Measurements from ENCODE around the gene MTMR4.
"Not testable (repeated sequence)": the region's sequence is repeated elsewhere in the genome, so short reads cannot be mapped to it uniquely, and the experiment has no call there.

The MTMR4 gene

DNA sequence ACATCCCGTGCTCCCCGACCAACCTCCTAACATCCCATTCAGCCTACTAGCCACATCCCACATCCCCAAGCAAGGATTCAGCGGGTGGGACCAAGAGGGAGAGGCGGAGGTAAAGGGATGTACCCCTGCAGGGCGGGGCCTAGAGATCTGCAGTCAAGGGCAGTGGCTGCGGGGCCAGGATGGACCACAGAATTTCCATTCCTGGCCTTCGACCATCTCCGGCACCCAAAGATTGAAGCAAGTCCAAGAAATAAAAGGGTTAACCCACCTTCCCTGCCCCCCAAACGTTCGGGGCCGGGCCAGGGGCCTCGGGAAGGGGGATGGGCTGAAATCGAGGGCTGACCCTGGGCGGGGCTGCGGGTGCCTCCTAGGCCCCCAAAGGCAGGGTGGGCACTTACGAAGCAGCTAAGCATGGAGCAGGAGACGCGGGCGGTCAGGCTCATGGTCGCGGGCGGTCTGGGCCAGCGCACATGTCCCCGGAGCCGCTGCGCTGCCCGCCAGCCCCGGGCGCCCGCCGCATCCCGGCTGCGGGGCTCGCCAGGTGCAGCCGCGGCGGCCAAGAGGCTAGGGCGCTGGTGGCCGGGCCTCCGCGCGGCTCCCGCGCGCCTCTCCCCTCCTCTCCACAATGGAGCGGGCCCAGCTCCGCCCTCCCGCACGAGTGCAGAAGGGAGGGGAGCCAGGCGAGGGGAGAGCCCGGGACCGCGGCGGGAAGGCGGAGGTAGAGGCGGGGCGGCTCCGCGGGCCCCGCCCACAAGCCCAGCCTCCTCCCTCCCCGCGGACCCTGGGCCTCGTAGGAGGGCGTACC, at the start of gene MTMR4:
Gene MTMR4 (minus strand): TSS at position 674 of the 805 bp plus-strand sequence. CDS start 231 bp downstream, at position 443.
- FAIRE-seq, result peak; percentile 85
- DNase-seq (ENCODE audit: low spot score), result peak; percentile 97

DNA sequence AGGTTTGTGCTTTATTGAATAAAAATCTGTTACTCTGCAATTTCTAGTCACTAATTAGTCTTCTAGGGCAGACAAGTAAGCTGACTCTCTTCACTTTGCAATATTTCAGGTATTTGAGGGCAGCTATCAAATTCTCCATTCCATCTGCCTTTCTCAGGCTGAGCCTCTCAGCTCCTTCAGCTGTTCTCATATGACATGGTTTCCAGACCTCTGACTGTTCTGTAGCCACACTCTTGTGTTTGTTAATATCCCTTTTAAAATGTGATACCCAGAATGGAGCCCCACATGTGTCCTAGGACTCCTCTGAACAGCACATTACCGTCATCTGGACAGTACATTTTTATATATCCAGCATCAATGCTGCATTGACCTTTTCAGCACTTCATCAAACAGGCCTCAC, 46.1 kb upstream of the MTMR4 start:
- DNase-seq (ENCODE audit: low spot score) (no peak), FAIRE-seq (no peak)

DNA sequence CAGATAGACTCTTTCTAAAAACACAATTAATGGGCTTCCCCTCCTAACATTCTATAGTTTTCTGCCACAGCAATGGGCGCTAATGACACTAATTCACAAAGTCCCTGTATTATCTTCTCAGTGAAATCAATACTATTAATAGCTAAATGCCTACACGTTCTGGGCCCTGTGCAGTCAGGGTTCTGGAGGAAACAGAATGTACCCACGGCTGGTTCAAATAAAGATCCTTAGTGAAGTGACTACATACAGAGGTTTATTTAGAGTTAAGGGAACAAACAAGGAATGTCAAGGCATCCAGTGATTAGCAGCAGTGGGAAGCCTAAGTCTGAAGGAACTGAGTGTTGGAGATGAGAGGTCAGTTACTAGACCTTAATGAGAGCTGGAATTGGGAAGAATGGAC, 43.5 kb upstream of the MTMR4 start:
- FAIRE-seq, result no peak

DNA sequence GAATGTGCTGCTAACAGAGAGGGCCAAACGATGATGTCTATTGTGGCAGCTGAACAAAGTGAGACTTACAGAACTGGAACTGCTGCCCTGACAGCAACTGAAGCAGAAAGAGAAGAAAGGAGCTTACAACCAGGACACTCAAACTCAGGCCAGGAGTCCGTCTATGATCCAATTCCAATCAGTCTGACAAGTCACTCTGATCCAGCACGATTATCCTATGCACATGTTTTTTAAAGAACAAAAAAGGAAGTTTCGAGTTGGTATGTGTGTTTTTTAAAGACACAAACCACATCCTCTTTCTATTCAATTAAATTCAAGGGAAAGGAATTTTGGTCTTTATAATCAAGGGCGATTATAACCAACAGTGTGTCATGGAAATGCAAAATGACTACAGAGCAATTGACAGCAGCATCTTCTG, 42.4 kb upstream of the MTMR4 start:
- DNase-seq (ENCODE audit: low spot score), result no peak
- no peak for FAIRE-seq

More for the DNA sequence above, 43.5 kb upstream of the MTMR4 start:
- no peak for DNase-seq (ENCODE audit: low spot score)

DNA sequence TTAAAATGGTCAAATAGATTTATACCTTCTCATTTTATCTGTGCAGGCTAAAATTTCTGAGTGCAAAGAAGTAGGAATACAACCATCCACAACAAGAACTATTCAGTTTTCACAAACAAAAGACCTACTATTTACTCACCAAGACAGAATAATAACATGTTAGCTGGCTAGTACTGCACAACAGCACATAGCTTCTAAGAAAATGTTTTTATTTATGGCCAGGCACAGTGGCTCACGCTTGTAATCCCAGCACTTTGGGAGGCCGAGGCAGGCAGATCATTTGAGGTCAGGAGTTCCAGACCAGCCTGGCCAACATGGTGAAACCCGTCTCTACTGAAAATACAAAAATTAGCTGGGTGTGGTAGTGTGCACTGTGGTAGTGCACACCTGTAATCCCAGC, 40.7 kb upstream of the MTMR4 start:
- not testable (repeated sequence) for FAIRE-seq; DNase-seq (ENCODE audit: low spot score)

DNA sequence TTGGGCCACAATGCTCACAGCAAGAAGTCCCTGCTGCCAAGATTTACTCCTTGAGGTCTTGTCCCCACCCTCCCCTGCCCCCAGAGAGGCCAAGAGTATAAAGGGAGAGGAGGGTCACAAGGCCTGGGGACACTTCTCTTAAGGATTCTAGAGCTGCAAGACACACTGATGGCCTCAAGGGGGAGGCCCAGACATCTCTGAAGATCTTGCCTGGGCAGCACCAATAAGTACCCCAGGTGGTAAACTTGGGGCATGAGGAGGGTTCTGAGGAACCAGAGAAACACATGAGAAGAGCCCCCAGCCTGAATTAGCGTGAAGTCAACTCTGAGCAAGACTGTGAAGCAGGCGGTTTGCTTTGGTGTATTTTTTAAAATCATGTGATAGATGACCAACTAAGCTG, 26.8 kb upstream of the MTMR4 start:
- FAIRE-seq, result no peak
- no peak for DNase-seq (ENCODE audit: low spot score)

DNA sequence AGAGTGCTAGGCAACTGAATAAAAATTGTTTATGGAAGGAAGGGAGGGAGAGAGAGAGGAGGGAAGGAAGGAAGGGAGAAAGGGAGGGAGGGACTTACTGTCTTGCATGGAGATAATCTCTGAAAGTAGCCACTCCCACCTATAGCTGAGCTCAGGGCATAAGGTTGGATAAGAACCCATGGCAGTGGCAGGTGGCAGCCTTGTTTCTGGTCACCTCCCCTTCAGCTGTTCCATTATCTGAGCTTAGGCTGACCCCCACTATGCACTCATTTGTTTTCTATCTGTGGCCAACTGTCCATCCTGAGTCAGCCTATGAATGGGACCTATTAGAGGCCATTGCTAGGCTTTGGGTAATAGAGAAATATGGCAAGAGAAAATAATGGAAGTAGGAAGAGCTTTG, 25.3 kb upstream of the MTMR4 start:
- FAIRE-seq (no peak), DNase-seq (ENCODE audit: low spot score) (no peak)

DNA sequence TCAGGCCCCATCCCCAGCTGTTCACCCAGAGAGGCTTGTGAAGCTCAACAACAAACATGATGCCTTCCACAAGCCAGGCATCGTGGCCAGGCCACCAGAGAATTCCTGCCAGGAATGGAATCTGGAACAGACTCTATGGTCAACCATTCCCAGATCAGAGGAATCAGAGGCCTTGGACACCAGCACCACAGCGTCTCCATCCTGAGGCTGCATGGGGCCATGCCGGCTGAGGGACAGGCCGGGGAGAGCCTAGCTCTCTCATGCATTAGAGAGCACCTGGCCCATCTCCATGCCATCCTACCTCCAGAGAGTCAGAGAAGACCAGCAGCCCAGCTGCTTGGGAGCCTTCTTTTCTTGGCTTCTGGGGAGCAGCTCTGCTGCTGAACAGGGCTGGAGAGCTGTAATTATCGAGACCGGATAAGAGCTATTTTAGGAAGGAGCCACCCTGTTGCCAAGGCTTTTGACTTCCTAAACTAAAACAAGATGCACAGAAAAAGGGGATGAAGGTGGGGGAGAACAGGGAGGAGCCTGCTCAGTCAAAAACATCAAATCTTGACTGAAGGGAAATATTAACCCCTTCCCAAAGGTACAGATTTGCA, 24.5 kb upstream of the MTMR4 start:
- no peak for FAIRE-seq
- DNase-seq (ENCODE audit: low spot score), result no peak

DNA sequence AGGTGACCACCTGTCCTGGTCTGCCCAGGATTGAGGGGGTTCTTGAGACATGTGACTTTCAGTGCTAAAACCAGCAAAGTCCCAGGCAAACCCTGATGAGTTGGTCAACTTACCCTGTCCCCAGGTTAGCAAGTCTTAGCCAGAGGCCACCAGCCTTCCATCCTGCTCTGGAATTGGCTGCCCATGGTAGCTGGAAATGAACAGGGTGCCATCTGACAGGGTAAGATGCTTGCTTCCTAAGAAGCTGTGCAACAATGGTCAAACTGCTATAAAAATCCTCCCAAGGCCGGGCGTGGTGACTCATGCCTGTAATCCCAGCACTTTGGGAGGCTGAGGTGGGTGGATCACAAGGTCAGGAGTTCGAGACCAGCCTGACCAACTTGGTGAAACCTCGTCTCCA, 22.8 kb upstream of the MTMR4 start:
- peak; percentile 75 for FAIRE-seq
- DNase-seq (ENCODE audit: low spot score), result no peak

DNA sequence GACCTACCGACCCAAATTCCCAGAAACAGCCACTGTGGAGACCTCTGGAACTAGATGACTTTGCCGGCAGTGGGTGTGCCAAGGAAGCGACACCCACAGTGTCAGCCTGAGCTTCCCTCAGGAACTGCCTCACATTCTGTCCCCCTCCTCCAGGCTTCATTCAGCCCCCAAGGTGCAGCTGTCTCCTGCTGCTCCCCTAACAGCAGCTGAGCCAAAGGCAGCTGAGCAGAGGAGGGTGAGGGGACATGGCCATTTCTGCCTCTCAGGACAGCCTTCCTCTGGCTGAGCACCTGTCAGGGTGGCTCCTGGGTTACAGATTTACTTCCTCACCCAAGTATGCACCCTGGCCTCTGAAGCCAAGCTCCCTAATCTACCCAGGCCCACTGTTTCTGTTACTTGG, 22.1 kb upstream of the MTMR4 start:
- no peak for FAIRE-seq
- no peak for DNase-seq (ENCODE audit: low spot score)

DNA sequence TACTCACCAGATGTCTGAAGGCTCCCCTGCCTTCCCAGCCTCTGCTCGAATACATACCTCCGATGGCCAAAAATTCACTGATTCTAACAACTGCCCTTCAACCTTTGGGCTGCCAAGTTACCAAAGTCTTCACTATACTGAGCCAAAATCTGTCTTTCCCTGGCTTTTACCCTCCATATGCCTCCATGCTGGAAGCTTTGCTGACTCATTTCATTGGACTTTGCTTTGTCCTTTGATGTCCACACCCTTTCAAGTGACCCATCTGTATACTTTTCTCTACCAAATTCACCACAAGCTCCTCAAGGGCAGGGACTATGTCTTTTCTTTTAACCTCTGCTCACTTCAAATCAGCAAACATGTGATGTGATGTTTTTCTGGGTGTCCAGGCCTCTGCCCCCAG, 21.0 kb upstream of the MTMR4 start:
- FAIRE-seq (no peak), DNase-seq (ENCODE audit: low spot score) (peak; percentile 70)

DNA sequence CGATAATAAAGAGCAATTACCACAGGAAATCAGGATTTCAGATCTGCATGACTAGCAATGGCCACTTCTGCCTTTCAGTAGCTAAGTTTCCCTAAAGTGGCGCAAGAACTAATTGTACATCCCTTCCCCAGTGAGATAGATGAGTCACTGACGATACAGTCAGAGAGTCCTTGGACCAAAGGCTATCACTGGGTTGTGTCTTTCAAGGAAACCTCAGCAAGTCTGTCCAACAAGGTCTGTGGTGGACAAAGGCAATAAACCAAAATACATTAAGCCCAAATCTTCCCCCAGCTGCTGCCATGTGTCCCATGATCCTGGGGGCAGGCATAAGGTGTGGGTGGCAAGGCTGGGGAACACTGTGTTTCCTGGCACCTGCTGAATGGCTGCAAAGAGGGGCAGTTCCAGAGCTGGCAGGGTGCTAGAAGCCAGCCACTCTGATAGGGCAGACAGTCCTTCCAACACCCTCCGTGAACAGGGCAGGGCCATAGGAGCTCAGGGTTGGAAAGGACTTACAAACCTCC, 20.5 kb upstream of the MTMR4 start:
- DNase-seq (ENCODE audit: low spot score) (peak; percentile 65), FAIRE-seq (peak; percentile 93)

DNA sequence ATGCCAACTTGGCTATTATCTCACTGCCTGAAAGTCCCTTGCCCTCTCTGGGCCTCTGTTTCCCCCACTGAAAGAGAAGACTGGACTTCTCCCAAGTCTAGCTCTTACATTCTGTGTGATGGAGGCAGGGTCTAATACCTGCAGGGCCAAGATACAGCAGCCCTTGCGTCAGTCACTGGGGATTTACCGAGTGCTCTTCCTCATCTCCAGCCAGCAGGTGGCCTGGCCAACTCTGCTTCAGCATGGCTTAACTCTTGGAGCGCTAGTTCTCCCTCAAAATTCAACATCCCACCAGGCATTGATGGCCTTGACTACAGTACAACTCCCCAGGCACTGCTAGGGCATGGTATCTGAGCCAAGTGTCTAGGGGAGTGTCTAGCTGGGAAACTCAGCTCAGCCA, 19.9 kb upstream of the MTMR4 start:
- no peak for FAIRE-seq

DNA sequence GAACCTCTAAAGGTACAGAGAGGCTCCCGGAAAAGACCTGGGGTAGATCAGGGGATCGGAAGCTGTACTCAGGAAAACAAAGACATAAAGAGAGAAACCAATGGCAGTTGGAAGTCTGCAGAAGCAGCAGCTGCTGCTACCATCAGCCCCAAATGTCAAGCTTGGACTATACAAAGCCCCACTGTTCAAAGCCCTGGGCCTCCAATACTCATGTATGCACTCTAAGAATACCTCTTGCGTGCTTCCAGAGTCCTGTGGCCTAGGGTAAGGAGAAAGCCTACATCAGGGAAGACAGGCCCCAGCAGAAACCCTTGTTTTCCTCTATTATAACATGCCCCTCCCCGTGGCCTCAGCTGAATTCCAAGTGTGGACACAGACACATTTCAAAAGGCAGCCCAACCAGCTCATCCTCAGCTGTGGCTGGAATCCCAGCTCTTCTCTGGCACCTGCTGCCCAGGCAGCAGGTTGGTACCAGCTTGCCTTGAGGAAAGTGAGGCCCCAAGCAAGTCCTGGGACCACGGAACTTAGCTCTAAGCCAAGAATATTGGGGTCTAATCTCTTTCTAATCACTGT, 19.3 kb upstream of the MTMR4 start:
- FAIRE-seq, result no peak
- DNase-seq (ENCODE audit: low spot score), result no peak

More for the DNA sequence above, 19.9 kb upstream of the MTMR4 start:
- no peak for DNase-seq (ENCODE audit: low spot score)

DNA sequence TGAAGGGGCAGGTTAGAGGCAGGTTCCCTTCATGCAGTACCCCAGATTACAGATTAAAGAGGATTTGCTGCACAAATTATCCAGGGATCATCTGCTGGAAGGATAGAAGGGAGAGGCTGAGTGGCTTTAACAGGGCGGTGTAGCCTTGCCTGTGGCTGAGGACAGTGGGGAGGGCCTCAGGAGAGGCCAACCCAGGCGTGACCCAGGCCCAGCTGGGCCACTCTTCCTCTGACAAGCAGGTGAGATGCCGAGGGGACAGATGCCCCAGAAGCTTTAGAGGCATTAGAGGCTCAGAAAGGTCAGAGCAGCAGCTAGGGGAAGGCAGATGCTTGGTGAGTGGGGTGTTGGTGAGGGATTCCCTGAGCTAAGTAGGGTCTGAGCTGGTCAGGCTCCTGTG, 18.1 kb upstream of the MTMR4 start:
- no peak for FAIRE-seq
- DNase-seq (ENCODE audit: low spot score), result no peak

DNA sequence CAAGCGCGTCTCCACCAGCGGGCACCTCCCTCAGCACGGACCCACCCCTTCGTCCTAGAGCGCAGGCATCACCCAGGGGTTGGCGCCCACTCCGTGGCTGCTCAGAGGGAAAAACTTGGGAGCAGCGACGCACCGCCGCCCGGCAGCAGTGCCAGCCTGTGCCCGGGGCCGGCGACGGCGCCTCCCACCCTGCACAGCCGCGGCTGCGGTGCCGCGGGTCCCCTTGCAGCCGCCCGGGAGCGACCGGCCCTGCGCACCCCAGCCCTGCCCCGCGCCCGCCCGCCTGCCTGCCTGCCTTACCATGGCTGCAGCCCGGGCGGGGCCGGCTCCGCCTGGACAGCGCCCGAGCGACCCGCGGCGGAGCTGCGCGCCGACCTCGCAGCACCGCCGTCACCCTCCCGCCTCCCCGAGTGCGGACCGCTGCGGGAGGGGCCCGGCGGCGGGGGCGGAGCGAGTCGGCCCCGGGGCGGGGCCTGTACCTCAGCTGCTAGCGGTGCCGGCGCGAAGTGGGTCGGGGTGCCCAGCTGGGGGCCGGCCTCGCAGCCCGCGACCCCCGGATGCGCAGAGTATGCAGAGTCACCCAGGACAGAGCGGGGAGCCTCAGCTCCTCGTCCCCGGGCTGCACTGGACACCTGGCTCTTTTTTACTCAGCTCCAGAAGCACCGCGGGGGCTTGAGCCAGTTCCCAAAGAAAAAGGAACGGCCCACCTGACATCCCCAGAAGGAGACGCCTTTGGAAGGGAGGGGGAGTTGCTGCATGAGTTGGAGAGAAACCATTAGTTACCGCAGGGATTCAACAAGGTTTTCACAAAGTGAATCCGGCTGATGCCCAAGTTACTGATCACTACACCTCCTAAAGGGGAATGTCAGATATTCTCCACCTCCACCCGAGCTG, 17.5 kb upstream of the MTMR4 start:
- no peak for FAIRE-seq
- peak; percentile 73 for DNase-seq (ENCODE audit: low spot score)

DNA sequence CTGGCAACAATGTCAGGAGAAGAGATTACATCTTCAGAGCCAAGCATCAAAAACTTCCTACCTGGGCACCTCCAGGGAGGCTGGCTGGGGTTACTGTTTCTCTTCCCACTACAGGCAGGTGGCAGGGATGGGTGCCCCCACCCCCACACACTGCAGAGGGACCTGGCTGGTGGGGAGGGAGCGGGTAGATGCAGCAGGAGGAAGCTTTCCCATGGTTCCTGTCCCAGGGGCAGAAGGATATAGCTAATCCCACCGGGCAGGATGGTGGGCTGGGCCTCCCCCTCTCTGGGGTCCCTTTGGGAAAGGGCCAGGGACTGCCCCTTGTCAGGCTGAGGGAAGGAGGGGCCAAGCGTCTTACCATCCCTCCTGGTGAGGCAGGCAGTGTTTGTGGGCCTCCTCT, 16.7 kb upstream of the MTMR4 start:
- FAIRE-seq (no peak), DNase-seq (ENCODE audit: low spot score) (no peak)

DNA sequence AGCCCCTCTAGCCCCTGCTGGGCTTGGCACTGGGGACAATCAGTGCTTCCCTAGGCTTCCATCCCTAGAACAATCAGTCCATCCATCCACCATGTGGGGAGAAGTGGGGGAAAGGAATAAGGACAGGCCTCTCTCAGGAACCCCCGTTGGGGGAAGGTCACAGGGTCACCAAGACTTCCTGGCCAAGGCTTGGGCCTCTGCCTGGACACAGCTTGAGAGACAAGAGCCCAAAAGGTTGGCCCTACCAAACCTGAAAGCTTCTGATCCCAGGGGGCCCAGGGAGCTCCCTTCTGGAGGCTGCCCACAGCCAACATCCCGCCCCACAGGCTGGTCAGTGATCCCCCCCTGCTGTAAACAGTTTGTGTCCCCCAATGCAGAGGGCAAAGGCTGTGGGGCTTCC, 16.2 kb upstream of the MTMR4 start:
- no peak for FAIRE-seq

DNA sequence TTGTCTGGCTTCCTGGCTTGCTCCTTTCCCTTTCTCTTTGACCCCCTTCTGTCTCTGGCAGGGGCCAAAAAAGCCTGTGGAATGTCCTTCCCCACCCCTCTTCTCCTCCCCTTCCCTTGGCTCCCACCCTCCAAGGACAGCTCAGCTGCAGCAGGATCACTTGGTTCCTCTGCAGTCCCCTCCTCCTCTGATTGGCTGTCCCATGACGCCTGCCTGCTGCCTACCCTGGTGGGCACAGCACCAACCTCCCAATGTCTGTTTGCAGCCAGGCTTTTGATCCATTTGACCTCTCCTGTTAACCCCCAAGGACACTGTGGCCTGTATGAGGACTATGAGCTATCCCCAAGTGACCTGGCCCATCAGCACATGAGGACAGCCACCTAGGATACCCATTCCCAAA, 14.8 kb upstream of the MTMR4 start:
- no peak for DNase-seq (ENCODE audit: low spot score)
- no peak for FAIRE-seq

More for the DNA sequence above, 16.2 kb upstream of the MTMR4 start:
- no peak for DNase-seq (ENCODE audit: low spot score)

DNA sequence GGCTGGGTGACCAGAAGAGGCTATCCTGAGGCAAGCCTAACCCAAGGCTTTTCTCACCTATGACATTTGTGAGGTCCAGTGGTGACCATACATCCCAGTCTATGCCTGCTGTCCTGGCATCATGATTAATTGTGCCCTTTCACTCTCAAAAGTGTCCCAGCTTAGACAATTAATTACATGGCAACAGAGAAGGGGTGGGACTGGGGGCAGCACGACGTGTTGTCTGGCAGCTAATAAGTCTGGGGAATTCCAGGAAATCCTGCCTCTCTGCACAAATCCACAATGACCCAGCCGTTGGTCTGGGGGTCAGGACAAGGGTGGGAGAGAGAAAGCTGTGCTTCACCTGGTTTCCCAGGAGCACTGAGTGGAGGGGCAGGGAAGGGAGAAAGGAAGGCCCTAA, 14.0 kb upstream of the MTMR4 start:
- no peak for FAIRE-seq
- DNase-seq (ENCODE audit: low spot score), result no peak

DNA sequence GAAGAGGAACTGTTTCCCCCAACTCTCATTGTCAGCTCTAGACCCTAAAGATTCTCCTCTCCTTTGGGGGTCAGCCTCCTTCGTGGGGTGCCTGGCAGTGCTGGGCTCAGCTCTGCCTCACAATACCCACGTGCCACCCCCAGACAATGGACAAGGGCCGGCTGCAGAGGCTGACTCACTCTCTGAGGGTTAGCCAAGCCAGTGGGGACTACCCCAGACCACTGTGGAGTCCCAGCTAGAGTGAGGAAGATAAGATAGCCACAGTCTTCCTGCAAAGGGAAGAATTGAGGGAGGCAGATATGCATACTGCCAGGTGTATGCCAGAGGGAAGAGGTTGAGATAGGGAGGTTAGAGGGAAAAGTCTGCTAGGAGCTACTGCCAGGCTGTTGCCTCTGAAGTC, 13.5 kb upstream of the MTMR4 start:
- no peak for FAIRE-seq

More for the DNA sequence above, 13.5 kb upstream of the MTMR4 start:
- DNase-seq (ENCODE audit: low spot score), result no peak

Data from urothelium cell line (cell line).